NB4 (cell line): ENCODE data around the gene PRR15L.

Experiments
- POLR2A ChIP-seq: IDR thresholded peaks from 2 replicates; pipeline ENCODE4 v1.6.1; 2011; ENCODE audit warnings: mild to moderate bottlenecking; ENCODE audit not compliant: insufficient read length; ENCODE audit errors: extremely low read depth
- TF ChIP-seq, protein P1 (sequence below): IDR thresholded peaks from one replicate; pipeline ENCODE4 v1.5.1; 2012; ENCODE audit warnings: low read depth, low read length
- TF ChIP-seq, protein P2 (sequence below): IDR thresholded peaks from 2 replicates; pipeline ENCODE4 v1.6.1; 2011; ENCODE audit warnings: low read depth, low read length

DNA sequence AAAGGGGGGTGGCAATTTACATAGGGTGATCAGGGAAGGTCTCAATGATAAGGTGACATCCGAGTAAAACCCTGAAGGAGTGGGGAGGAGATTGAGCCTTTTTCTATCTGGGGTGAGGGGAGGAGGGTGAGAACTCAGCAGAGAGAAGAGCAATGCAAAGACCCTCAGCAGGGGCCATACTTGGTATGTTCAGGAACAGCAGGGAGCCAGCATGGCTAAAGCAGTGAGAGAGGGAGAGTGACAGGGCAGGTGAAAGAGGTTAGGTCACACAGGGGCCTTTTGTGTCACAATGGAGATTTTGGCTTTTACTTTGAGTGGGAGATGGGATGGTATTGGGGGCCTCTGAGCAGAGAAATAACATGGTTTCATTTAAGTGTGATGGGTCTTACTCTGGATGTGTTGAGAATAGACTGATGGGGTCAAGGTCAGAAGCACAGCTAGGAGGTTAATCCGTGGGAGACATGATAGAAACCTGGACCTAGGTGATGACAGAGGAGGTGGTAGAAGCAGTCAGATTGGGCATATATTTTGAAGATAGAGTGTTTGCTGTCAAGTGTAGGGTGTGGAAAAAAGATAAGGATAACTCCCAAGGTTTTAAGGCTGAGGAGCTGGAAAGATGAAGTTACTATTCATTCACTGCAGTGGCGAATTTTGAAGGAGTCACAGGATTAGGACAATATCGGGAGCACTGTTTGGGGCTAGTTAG is 55.5 kb downstream of the PRR15L start:
- TF ChIP-seq POLR2A = no peak
- TF ChIP-seq, protein P1, sequence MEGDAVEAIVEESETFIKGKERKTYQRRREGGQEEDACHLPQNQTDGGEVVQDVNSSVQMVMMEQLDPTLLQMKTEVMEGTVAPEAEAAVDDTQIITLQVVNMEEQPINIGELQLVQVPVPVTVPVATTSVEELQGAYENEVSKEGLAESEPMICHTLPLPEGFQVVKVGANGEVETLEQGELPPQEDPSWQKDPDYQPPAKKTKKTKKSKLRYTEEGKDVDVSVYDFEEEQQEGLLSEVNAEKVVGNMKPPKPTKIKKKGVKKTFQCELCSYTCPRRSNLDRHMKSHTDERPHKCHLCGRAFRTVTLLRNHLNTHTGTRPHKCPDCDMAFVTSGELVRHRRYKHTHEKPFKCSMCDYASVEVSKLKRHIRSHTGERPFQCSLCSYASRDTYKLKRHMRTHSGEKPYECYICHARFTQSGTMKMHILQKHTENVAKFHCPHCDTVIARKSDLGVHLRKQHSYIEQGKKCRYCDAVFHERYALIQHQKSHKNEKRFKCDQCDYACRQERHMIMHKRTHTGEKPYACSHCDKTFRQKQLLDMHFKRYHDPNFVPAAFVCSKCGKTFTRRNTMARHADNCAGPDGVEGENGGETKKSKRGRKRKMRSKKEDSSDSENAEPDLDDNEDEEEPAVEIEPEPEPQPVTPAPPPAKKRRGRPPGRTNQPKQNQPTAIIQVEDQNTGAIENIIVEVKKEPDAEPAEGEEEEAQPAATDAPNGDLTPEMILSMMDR = no peak
- TF ChIP-seq, protein P2, sequence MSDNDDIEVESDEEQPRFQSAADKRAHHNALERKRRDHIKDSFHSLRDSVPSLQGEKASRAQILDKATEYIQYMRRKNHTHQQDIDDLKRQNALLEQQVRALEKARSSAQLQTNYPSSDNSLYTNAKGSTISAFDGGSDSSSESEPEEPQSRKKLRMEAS = no peak
